GM21717 (cell line): Measurements from ENCODE around the gene RAI1.

Experiments
- ATAC-seq: cut with Tn5 transposase; IDR thresholded peaks from one replicate; pipeline ENCODE4 v1.9.1; 2021; ENCODE audit warnings: mild to moderate bottlenecking, moderate library complexity; ENCODE audit not compliant: unreplicated experiment

The RAI1 gene

GRCh38 chr17:17728550-17729251 lies 47.4 kb downstream of the RAI1 start:
- no peak for ATAC-seq

- no peak for ATAC-seq
Observed at GRCh38 chr17:17729620-17730249, 48.5 kb downstream of the RAI1 start.

GRCh38 chr17:17730250-17730935 lies 49.1 kb downstream of the RAI1 start:
- no peak for ATAC-seq

- ATAC-seq: no peak
Observed at GRCh38 chr17:17732444-17732843, 51.2 kb downstream of the RAI1 start.

- no peak for ATAC-seq
Observed at GRCh38 chr17:17732892-17733670, 51.8 kb downstream of the RAI1 start.

GRCh38 chr17:17736205-17737183 lies 55.2 kb downstream of the RAI1 start:
- ATAC-seq: no peak

GRCh38 chr17:17737961-17738894 lies 57.0 kb downstream of the RAI1 start:
- no peak for ATAC-seq

- no peak for ATAC-seq
Observed at GRCh38 chr17:17738901-17739300, 57.6 kb downstream of the RAI1 start.

GRCh38 chr17:17739388-17740066 lies 58.3 kb downstream of the RAI1 start:
- no peak for ATAC-seq

- no peak for ATAC-seq
Observed at GRCh38 chr17:17740615-17741348, 59.5 kb downstream of the RAI1 start.

- ATAC-seq: no peak
Observed at GRCh38 chr17:17741349-17742023, 60.2 kb downstream of the RAI1 start.

- no peak for ATAC-seq
Observed at GRCh38 chr17:17742133-17742621, 60.9 kb downstream of the RAI1 start.

- ATAC-seq: no peak
Observed at GRCh38 chr17:17742688-17743390, 61.6 kb downstream of the RAI1 start.

GRCh38 chr17:17743391-17744112 lies 62.3 kb downstream of the RAI1 start:
- ATAC-seq: no peak

- no peak for ATAC-seq
Observed at GRCh38 chr17:17744116-17744515, 62.9 kb downstream of the RAI1 start.
